HS-5 (cell line): Measurements from ENCODE around the gene HOXA3.
A peak's percentile ranks its signal among the peaks of the same experiment; 100 is the strongest.

Experiments used
- DNase-seq: peaks from one replicate; pipeline ENCODE4 v3.0.0-alpha.2; 2012; ENCODE audit warnings: low read depth

Gene HOXA3

GRCh38 chr7:27177795-27178320 is 25.5 kb upstream of the HOXA3 start:
- DNase-seq = no peak

GRCh38 chr7:27176962-27177794 is 24.8 kb upstream of the HOXA3 start:
- DNase-seq = no peak

DNA sequence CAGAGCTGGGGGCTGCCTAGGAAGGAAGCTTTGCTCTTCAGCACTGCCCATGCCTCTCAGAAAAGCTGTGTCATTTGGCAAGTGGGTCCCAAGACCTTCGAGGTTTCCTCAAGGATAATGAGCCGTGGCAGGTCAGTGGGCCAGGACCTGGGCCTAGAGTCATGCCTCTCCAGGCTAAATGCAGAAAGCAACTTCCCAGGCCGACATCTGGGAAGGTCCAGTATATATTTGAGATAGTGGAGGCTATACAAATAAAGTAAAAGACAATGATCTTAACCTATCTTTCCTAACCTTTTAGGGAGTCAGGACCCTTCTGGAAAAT is 24.1 kb upstream of the HOXA3 start:
- no peak for DNase-seq

- no peak for DNase-seq
Observed at GRCh38 chr7:27175626-27176523, 23.5 kb upstream of the HOXA3 start.

DNA sequence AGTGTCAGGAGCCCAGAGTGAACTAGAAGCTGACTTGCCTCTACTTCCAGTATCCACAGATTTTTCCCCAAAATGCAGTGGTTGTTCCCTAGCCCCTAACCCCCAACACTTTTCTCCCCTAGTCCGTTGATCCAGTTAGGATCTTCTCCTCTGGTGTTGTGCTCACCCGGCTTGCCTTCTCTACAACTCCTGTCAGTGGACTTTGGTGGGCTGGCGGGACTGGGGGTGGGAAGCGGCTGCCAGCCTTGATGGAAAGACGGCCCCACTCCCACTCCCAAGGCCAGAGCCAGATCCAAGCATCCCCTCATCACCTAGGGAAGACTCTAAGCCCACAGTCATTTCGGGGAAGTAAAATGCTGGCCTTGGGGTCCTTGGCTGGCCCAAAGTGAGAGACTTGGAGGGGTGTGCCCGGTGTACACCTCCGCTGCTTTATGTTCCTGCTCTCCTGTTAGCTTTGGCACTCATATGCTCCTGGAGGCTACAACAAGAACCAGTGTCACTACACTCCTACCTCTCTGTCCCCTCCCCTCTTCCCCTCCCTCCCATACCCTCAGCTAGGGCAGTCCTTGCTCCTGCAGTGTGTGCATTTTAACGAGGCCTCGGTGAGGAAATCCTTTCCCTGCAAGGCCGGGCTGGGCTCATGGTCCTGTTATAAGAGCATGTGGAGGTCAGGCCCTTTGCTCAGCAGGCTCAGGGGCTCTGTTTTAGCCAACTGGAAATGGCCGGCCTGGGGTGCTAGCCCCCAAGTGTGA is 22.7 kb upstream of the HOXA3 start:
- no peak for DNase-seq

GRCh38 chr7:27173956-27174873 is 21.8 kb upstream of the HOXA3 start, which contains the start of gene HOXA10:
Gene HOXA10, minus strand, starts transcription at chr7:27174320. Its CDS starts 14 bp downstream, at chr7:27174306.
- DNase-seq = no peak

DNA sequence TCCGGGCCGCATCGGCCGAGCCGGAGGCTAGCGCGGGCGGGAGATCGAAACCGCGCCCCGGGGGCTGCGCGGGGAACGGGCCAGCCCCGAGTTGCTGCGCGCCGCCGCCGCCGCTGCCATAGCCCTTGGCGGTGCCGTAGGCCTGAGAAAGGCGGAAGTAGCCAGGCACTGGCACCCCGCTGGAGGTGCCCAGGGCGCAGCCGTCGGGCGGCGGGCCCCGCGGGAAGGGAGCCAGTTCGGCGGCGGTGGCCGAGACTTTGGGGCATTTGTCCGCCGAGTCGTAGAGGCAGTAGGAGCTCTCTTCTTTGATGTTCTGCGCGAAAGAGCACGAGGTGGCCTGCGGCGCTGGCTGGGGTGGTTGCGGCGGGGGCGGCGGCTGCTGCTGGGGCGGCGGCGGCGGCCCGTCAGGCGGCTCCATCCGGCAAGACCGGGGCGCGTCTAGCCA is 21.1 kb upstream of the HOXA3 start:
- no peak for DNase-seq

GRCh38 chr7:27172823-27173510 is 20.6 kb upstream of the HOXA3 start:
- peak; percentile 49 for DNase-seq

DNA sequence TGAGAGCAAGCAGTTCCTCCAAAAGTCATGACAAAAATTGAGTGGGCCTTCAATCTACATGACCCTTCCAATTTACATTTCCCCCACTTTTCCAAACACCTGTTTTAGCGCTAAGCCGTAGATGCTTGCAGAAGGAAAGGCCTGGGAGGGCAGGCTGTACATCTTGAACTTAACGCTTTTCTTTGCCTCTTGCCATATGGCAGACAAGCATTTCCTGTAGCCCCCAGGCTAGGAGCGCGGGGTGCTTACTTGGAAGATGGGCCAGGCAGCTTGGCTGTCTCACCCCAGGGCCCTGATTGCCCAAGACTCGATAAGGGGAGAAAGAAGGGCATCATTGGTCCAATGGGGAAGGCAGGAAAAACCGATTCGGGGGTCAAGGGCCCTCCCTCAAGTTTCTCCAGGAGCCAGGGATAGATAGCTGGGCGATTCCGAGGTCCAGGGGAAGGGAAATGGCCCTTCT is 20.0 kb upstream of the HOXA3 start:
- DNase-seq = no peak

DNA sequence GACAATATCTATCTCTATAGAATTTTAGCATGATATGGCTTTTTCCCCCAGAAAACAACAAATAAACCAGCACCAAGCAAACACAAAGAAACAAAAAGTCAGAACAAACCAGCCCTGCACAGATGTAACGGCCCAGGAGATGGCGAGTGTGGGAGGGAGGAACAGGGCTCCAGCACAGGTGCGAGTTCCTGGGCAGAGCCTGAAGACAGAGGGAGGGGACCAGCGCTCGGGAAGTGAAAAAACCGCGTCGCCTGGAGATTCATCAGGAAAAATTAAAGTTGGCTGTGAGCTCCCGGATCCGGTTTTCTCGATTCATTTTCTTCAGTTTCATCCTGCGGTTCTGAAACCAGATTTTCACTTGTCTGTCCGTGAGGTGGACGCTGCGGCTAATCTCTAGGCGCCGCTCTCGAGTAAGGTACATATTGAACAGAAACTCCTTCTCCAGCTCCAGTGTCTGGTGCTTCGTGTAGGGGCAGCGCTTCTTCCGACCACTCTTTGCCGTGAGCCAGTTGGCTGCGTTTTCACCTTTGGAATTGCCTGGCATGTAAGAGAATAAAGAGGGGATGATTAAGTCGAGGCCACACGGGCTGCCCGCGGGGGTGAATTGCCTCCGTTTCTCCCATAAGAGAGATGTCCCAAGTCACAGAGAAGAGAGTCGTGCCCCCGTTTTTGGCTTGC is 19.4 kb upstream of the HOXA3 start:
- peak; percentile 43 for DNase-seq

- DNase-seq = no peak
Observed at GRCh38 chr7:27171325-27171636, 18.9 kb upstream of the HOXA3 start.

- DNase-seq = no peak
Observed at GRCh38 chr7:27170426-27171324, 18.3 kb upstream of the HOXA3 start.

DNA sequence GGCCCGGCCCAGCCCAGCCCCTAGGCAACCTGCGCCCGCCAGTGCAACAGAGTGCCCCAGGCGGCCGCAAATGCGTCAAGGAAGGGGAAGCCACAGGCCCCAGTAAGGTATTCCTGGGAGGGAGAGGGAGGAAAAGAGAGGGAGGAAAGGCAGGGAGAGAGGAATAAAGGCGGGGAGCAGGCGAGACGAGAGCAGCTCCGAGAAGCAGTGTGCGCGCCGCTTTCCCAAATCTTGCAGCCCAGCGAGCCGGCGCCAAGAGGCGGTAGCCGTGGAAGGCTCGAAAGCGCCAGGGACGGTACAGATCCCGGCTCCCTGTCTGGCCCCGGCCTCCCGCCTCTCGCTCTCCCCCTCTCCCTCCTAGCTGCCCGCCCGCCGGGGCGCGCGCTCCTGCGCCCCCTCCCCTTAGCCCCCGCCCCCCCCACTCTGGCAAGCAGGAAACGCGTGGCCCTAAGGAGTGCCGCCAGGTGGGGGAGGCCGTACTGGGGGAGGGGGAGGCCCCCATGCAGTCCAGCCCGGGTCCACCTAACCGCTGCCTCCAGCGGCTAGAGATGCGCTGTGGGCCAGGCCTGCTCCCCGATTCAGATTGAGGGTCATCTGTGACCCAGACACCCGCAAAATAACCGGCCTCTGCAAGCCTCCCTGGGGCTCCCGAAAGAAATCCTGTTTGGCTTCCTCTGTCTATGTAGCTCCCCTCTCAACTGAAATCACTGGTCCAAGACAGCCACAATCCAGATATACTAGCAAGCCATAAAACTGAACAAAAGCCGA is 17.5 kb upstream of the HOXA3 start:
- peak; percentile 38 for DNase-seq

GRCh38 chr7:27168265-27168947 is 16.0 kb upstream of the HOXA3 start:
- DNase-seq = peak; percentile 76

DNA sequence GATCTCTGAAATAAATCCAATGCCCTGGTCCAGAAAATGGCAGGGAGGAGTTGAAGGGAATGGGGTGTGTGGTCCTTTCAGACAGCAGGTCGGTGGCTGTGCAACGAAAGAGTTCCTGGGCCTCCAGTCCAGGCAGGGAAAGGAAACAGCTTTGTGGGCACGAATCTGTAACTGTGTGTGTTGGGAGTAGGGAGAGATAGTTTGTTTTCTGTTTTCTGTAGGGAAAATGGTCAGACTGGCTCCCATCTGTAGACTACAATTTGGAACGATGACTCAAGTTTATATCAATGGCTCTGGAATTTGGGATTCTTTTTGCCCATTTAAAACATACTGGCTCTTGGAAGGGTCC is 15.5 kb upstream of the HOXA3 start:
- DNase-seq = no peak

- DNase-seq = peak; percentile 54
Observed at GRCh38 chr7:27166531-27167505, 14.4 kb upstream of the HOXA3 start.
